Endothelial cell of umbilical vein (primary cell): ENCODE data around the gene NANOS1.

Experiments
- CTCF ChIP-seq, 2 donors: IDR thresholded peaks; 1 replicate in 1 of 2; 2 replicates in 1 of 2; pipeline ENCODE4 v1.5.1; 2011; ENCODE audit warnings: low read length in 2 of 2, mild to moderate bottlenecking in 2 of 2, moderate library complexity in 2 of 2, control low read depth in 1 of 2, inconsistent platforms in 1 of 2, low read depth in 1 of 2; ENCODE audit not compliant: insufficient read depth in 1 of 2; ENCODE audit errors: extremely low read depth in 1 of 2
- EZH2 ChIP-seq: IDR thresholded peaks from 2 replicates; pipeline ENCODE4 v1.6.1; 2012; ENCODE audit warnings: borderline replicate concordance, low read depth, mild to moderate bottlenecking, moderate library complexity, low read length, inconsistent platforms; ENCODE audit not compliant: severe bottlenecking
- FOS ChIP-seq: IDR thresholded peaks from 2 replicates; pipeline ENCODE4 v1.6.1; 2011; ENCODE audit warnings: mild to moderate bottlenecking, low read length, moderate library complexity, borderline replicate concordance; ENCODE audit not compliant: insufficient read depth
- GATA2 ChIP-seq: IDR thresholded peaks from 2 replicates; pipeline ENCODE4 v1.7.0; 2011; ENCODE audit warnings: low read depth, mild to moderate bottlenecking, moderate library complexity, mixed read lengths, low read length; ENCODE audit not compliant: insufficient read length, insufficient read depth
- JUN ChIP-seq: IDR thresholded peaks from 2 replicates; pipeline ENCODE4 v1.6.1; 2011; ENCODE audit warnings: borderline replicate concordance, low read depth; ENCODE audit not compliant: insufficient read length, insufficient read depth
- MAX ChIP-seq: IDR thresholded peaks from 2 replicates; pipeline ENCODE4 v1.6.1; 2011; ENCODE audit not compliant: insufficient read depth, insufficient read length
- MYC ChIP-seq: IDR thresholded peaks from one replicate; pipeline ENCODE4 v1.6.1; 2011; ENCODE audit warnings: mild to moderate bottlenecking, low read depth, low read length
- POLR2A ChIP-seq: IDR thresholded peaks from 2 replicates; pipeline ENCODE4 v1.6.1; 2012; ENCODE audit warnings: low read depth, mild to moderate bottlenecking, control low read depth, low read length
- POLR2AphosphoS5 ChIP-seq: IDR thresholded peaks from 2 replicates; pipeline ENCODE4 v1.6.1; 2012; ENCODE audit warnings: low read depth, mild to moderate bottlenecking, control low read depth, low read length, moderate library complexity; ENCODE audit not compliant: insufficient read depth

- TF ChIP-seq CTCF (IDR thresholded peaks at IDR 0.05; ENCODE audit: extremely low read depth in 1 of 2, insufficient read depth in 1 of 2, low read depth in 1 of 2, low read length in 2 of 2) (no peak), EZH2 (no peak), MAX (no peak), POLR2AphosphoS5 (no peak), POLR2A (no peak), JUN (no peak), FOS (no peak), MYC (no peak), GATA2 (no peak)
Measured at GRCh38 chr10:118994321-118994720, 35.2 kb upstream of the NANOS1 start.
